ENCODE results near the gene BORCS5. TPM values are rescaled to one million over a fixed set of nuclear protein-coding genes. Genes with fewer than 3 reads are reported as not detected.
"Not testable (repeated sequence)": the region's sequence is repeated elsewhere in the genome, so short reads cannot be mapped to it uniquely, and the experiment has no call there.

Gene BORCS5
- total RNA-seq, 1 donor from 2014 or later, result 25.2 TPM

DNA sequence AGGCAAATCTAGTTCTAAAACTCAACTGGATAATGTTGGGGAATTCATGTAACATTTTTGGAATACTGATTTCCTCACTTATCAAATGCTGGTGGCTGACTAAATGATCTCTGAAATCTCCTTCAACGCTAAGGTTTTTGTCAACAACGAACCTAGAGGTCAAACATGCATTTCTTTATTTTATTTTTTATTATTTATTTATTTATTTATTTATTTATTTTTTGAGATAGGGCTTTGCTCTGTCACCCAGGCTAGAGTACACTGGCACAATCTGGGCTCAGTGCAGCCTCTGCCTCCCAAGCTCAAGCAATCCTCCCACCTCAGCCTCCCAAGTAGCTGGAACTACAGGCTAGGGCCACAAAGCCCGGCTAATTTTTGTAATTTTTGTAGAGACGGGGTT is 141.3 kb downstream of the BORCS5 start:
- DNase-seq (ENCODE audit: low spot score, unreplicated experiment), result no peak
- no peaks in the 10 kb centered on the region for H3K9me3 Mint-ChIP-seq (ENCODE audit: low read depth)
- TF ChIP-seq, protein P1, sequence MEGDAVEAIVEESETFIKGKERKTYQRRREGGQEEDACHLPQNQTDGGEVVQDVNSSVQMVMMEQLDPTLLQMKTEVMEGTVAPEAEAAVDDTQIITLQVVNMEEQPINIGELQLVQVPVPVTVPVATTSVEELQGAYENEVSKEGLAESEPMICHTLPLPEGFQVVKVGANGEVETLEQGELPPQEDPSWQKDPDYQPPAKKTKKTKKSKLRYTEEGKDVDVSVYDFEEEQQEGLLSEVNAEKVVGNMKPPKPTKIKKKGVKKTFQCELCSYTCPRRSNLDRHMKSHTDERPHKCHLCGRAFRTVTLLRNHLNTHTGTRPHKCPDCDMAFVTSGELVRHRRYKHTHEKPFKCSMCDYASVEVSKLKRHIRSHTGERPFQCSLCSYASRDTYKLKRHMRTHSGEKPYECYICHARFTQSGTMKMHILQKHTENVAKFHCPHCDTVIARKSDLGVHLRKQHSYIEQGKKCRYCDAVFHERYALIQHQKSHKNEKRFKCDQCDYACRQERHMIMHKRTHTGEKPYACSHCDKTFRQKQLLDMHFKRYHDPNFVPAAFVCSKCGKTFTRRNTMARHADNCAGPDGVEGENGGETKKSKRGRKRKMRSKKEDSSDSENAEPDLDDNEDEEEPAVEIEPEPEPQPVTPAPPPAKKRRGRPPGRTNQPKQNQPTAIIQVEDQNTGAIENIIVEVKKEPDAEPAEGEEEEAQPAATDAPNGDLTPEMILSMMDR (IDR thresholded peaks at IDR 0.05; ENCODE audit: unreplicated experiment), result no peak
- no peak overlapping the region for H3K27ac Mint-ChIP-seq
- H3K36me3 Mint-ChIP-seq (ENCODE audit: insufficient read depth), result peaks cover 14% of the 10 kb centered on the region
- H3K4me3 Mint-ChIP-seq (ENCODE audit: low read depth), result no peak overlapping the region
- no peaks in the 10 kb centered on the region for H3K27me3 Mint-ChIP-seq
- H3K4me1 Mint-ChIP-seq (ENCODE audit: low read depth), result no peaks in the 10 kb centered on the region

- no peak overlapping the region for H3K27ac Mint-ChIP-seq
- TF ChIP-seq, protein P1 (IDR thresholded peaks at IDR 0.05; ENCODE audit: unreplicated experiment), result no peak
- no peaks in the 10 kb centered on the region for H3K27me3 Mint-ChIP-seq
- H3K4me1 Mint-ChIP-seq (ENCODE audit: low read depth), result peaks cover 1% of the 10 kb centered on the region
- DNase-seq (ENCODE audit: low spot score, unreplicated experiment), result no peak
- no peak overlapping the region for H3K4me3 Mint-ChIP-seq (ENCODE audit: low read depth)
- peaks cover 16% of the 10 kb centered on the region for H3K36me3 Mint-ChIP-seq (ENCODE audit: insufficient read depth)
- no peaks in the 10 kb centered on the region for H3K9me3 Mint-ChIP-seq (ENCODE audit: low read depth)
These were observed 143.2 kb downstream of the BORCS5 start for GRCh38 chr12:12499909-12500604.

DNA sequence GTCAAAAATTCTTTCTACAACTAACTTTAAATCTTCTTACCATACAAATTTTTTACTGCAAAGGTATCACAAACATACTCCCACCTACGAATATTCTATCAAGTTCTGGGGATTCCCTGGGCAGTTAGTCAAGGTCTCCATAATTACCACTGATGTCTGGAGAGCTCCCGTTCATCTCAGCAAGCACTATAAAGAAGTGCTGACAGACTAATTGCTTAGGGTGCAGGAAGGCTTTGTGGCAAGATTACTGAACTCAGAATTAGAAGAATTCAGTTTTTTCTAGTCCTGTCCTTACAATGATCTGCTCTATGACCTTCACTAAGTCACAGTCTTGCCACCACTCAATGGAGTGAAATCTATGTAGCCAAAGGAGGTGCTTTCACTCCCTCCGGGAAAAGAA is 144.2 kb downstream of the BORCS5 start:
- TF ChIP-seq, protein P1 (IDR thresholded peaks at IDR 0.05; ENCODE audit: unreplicated experiment), result no peak
- Mint-ChIP-seq H3K9me3 (ENCODE audit: low read depth) (no peaks in the 10 kb centered on the region), H3K36me3 (ENCODE audit: insufficient read depth) (peaks cover 16% of the 10 kb centered on the region), H3K4me3 (ENCODE audit: low read depth) (no peak overlapping the region), H3K27me3 (no peaks in the 10 kb centered on the region), H3K4me1 (ENCODE audit: low read depth) (peaks cover 10% of the 10 kb centered on the region), H3K27ac (no peak overlapping the region)
- DNase-seq (ENCODE audit: low spot score, unreplicated experiment), result no peak

DNA sequence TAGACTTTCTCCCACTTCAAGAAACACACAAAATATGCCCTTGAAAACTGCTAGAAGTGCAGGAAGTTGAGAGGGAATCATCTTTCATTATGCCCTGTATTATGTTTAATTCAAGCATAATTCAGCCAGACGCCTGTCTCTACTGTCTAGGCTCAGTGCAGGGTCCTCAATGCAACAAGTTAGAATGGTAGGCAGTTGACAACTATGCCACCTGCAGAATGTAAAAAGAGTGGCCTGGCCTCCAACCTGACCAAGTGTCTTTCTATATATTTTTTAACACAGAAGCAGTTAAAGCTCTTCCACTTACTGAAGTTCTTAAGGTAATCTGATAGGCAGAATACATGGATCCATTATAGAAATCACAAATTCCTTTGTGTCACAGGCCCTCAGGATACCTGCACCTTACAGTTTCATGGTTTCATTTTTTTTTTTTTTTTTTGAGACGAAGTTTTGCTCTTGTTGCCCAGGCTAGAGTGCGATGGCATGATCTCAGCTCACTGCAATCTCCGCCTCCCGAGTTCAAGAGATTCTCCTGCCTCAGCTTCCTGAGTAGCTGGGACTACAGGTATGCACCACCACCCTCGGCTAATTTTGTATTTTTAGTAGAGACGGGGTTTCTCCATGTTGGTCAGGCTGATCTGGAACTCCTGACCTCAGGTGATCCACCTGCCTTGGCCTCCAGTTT is 145.4 kb downstream of the BORCS5 start:
- H3K4me1 Mint-ChIP-seq (ENCODE audit: low read depth), result peaks cover 17% of the 10 kb centered on the region
- not testable (repeated sequence) for H3K4me3 Mint-ChIP-seq (ENCODE audit: low read depth); H3K27me3 Mint-ChIP-seq; DNase-seq (ENCODE audit: low spot score, unreplicated experiment); H3K9me3 Mint-ChIP-seq (ENCODE audit: low read depth); H3K27ac Mint-ChIP-seq
- H3K36me3 Mint-ChIP-seq (ENCODE audit: insufficient read depth), result peaks cover 16% of the 10 kb centered on the region

DNA sequence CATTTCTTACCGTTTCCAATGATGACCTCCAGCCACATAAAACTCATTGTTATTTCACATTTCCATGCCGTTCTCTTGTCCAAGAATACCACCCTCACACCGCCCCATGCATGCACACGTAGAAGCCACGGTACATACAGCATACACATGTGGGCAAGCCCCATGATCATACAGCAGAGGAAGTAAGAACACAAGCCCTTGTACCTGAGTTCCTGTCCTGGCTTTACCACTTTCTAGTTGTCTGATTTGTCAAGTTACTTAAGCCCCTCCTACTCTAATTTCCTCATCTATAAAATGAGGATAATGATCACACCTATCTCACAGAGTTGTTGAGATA is 145.9 kb downstream of the BORCS5 start:
- H3K9me3 Mint-ChIP-seq (ENCODE audit: low read depth), result no peaks in the 10 kb centered on the region
- peaks cover 16% of the 10 kb centered on the region for H3K36me3 Mint-ChIP-seq (ENCODE audit: insufficient read depth)
- no peak overlapping the region for H3K4me3 Mint-ChIP-seq (ENCODE audit: low read depth)
- no peak overlapping the region for H3K27ac Mint-ChIP-seq
- no peaks in the 10 kb centered on the region for H3K27me3 Mint-ChIP-seq
- H3K4me1 Mint-ChIP-seq (ENCODE audit: low read depth), result peaks cover 17% of the 10 kb centered on the region
- DNase-seq (ENCODE audit: low spot score, unreplicated experiment), result no peak
- TF ChIP-seq, protein P1 (IDR thresholded peaks at IDR 0.05; ENCODE audit: unreplicated experiment), result no peak

All from progenitor cell of endocrine pancreas (in vitro differentiated cells).